Lower leg skin (tissue), 4 donors: ENCODE measurements around the gene RHOG. TPM values are rescaled to one million over a fixed set of nuclear protein-coding genes. Genes with fewer than 3 reads are reported as not detected.

Experiments used
- DNase-seq, 2 donors: peaks; one replicate each; pipeline ENCODE4 v3.0.0-alpha.2; 2019; ENCODE audit warnings: low spot score in 2 of 2
- H3K4me3 ChIP-seq: fragments of 200-600 bp; sonication (generic); 2 replicates; pipeline ENCODE4 v1.5.1; 2017; ENCODE audit warnings: mild to moderate bottlenecking, low read depth; ENCODE audit not compliant: poor library complexity, severe bottlenecking
- POLR2A ChIP-seq, 2 donors: fragments of 450-650 bp; IDR thresholded peaks; one replicate each; pipeline ENCODE4 v1.6.1; 2016 to 2017; ENCODE audit warnings: antibody characterized with exemption in 2 of 2, mild to moderate bottlenecking in 1 of 2, moderate library complexity in 1 of 2
- WGBS, 2 donors: methylation state at CpG; one replicate each; pipeline ENCODE4 v1.1.5; 2018; 5-methylcytosine and 5-hydroxymethylcytosine counted together
- intact Hi-C: fragments of 100-400 bp; cut with DNase I; formaldehyde crosslinking; loops from one replicate; pipeline ENCODE4 v1.15.0; 2023; ENCODE audit warnings: low total_unique reads
- total RNA-seq, 4 donors: library from RNA; depleted of rRNA; stranded (reverse); fragments of >200 nt; gene quantifications; one replicate each; pipeline ENCODE4 v1.1.0, GENCODE V29; 2016
- TF ChIP-seq, protein P1 (sequence below), 3 donors: fragments of 450-650 bp; IDR thresholded peaks; one replicate each; pipeline ENCODE4 v1.5.1; 2016; ENCODE audit warnings: antibody characterized with exemption in 3 of 3, mild to moderate bottlenecking in 3 of 3, moderate library complexity in 2 of 3

The RHOG gene
- total RNA-seq, 4 donors from 2014 or later: 57.0 to 75.9 (median 64.0) TPM

DNA sequence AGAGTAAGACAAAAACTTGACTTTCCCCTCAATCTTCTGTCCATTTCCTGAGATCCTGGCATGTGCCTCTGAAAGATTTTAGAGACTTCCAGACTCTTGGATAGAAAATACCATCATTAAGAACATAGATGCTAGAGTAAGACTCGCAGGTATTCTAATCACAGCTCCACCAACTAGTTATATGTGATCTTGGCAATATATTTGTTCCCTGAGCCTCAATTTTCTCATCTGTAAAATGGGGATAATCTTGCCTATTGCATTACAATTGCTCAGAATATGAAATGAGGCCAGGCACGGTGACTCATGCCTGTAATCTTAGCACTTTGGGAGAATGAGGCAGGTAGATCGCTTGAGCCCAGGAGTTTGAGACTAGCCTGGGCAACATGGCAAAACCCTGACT is 10.7 kb downstream of the RHOG start:
- TF ChIP-seq, protein P1, sequence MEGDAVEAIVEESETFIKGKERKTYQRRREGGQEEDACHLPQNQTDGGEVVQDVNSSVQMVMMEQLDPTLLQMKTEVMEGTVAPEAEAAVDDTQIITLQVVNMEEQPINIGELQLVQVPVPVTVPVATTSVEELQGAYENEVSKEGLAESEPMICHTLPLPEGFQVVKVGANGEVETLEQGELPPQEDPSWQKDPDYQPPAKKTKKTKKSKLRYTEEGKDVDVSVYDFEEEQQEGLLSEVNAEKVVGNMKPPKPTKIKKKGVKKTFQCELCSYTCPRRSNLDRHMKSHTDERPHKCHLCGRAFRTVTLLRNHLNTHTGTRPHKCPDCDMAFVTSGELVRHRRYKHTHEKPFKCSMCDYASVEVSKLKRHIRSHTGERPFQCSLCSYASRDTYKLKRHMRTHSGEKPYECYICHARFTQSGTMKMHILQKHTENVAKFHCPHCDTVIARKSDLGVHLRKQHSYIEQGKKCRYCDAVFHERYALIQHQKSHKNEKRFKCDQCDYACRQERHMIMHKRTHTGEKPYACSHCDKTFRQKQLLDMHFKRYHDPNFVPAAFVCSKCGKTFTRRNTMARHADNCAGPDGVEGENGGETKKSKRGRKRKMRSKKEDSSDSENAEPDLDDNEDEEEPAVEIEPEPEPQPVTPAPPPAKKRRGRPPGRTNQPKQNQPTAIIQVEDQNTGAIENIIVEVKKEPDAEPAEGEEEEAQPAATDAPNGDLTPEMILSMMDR (IDR thresholded peaks at IDR 0.05): no peak
- no peak for TF ChIP-seq POLR2A (IDR thresholded peaks at IDR 0.05)
- 93 to 94% methylated on average over 3 of the region's 3 CpGs for WGBS, 2 donors
- no peak overlapping the region for H3K4me3 ChIP-seq
- no peak for DNase-seq
- intact Hi-C loops: no loop called here

DNA sequence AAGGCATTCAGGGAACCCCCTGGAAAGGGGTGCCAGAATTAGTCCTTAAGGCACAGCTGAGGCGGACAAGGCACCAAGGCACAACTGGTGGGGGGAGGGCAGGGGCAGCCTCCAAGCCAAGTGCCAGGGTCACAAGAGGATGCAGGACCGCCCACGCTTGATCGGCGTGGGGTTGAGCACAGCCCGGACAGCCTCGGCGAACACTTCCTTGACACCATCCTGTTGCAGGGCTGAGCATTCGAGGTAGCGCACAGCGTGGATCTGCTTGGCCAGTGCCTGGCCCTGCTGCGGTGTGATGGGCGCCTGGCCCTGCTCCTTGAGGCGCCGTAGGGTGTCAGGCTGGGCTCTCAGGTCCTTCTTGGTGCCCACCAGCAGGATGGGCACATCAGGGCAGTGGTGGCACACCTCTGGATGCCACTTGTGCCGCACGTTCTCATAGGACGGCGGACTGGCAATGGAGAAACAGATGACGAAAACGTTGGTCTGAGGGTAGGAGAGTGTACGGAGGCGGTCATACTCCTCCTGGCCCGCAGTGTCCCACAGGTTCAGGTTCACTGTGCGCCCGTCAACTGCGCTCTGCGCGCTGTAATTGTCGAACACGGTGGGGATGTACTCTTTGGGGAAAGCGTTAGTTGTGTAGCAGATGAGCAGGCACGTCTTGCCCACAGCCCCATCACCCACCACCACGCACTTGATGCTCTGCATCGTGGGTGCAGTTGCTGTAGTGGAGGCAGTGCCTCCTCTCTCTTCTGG is 13.1 kb downstream of the RHOG start:
- 90 to 91% methylated on average over 27 to 35 of the region's 35 CpGs for WGBS, 2 donors
- TF ChIP-seq POLR2A (IDR thresholded peaks at IDR 0.05): no peak
- TF ChIP-seq, protein P1 (IDR thresholded peaks at IDR 0.05): no peak
- intact Hi-C loops: no loop called here
- DNase-seq: no peak
- H3K4me3 ChIP-seq: no peak overlapping the region

DNA sequence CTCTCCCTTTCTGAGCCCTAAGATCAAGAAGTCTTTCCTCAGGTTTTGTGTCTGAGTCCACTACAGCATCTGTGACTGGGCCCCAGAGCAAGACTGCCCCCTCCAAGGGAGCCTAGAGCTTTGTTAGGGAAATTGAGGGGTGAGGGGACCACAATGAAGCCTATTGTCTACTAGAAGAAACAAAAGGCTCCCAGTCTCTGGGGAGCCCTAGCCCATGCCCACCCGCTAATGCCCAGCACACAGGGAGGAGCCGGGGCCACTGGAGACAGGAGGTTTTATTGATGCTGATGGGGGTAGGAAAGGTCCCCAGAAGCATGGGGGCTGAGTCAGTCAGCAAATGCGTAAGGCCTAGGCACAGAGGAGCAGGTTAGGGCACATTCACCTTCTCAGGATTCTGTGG is 14.0 kb downstream of the RHOG start:
- intact Hi-C loops: no loop called here
- WGBS, 2 donors: 95 to 98% methylated on average over 3 of the region's 3 CpGs
- no peak for TF ChIP-seq POLR2A (IDR thresholded peaks at IDR 0.05)
- TF ChIP-seq, protein P1 (IDR thresholded peaks at IDR 0.05): no peak
- no peak overlapping the region for H3K4me3 ChIP-seq
- no peak for DNase-seq

DNA sequence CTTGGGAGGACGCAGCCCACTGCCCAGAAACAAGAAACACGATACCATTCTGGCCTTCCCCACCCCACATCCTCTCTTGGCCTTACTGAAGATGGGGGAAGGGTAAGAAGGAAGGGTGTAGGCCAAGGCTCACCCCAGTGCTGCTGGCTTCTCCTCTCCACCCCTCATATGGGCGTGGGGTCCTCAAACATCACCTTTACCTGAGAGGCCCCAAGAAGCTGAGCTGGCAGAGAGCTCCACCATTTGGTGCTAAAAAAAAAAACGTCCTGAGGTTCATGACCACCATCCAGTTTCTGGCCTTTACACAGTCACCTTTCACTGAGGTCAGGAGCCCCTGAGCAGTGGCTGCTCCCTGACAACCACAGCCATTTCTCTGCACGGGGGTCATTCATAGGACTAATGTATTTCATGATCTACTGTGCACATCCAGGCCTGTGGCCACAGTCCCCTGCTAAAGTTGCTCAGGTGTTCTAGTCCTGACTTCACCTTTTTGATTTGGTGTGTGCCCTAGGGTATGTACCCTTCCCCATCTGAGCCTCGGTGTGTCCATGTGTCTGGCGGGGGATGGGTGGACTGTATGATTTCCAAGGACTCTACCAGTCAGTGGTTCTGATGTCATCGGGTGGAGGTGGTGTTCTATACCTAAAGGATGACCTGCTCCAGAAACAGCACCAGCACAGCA is 15.1 kb downstream of the RHOG start:
- intact Hi-C loops: no loop called here
- WGBS, 2 donors: 73 to 76% methylated on average over 8 of the region's 8 CpGs
- no peak overlapping the region for H3K4me3 ChIP-seq
- no peak for DNase-seq
- no peak for TF ChIP-seq POLR2A (IDR thresholded peaks at IDR 0.05)
- TF ChIP-seq, protein P1 (IDR thresholded peaks at IDR 0.05): no peak

DNA sequence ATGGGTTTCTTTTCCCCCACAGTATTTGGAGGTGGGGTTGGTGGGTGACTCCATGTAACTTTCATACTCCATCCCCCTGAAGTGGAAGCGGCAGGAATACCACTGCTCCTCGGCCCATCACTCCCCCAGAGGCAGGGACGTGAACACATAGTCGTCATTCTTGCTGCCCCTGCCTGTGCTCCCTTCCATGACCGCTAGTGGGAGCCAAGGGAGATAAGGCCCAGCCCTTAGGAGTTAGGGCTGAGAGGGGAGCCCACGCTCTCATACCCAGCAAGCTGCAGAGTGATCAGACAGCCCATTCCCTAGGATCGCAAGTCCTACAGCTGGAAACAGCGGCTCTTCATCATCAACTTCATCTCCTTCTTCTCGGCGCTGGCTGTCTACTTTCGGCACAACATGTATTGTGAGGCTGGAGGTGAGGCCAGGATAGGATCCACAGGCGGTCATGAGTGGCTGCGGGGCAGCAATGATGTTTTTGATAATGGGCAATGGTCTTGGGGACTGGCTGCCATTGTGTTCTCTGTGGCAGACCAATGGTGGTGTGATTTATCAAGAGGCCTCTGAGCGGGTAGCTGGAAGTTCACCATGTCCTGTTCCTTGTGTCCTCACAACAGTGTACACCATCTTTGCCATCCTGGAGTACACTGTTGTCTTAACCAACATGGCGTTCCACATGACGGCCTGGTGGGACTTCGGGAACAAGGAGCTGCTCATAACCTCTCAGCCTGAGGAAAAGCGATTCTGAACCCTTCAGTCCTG is 15.9 kb downstream of the RHOG start:
- intact Hi-C loops: no loop called here
- H3K4me3 ChIP-seq: no peak overlapping the region
- 82 to 85% methylated on average over 18 of the region's 18 CpGs for WGBS, 2 donors
- no peak for TF ChIP-seq POLR2A (IDR thresholded peaks at IDR 0.05)
- TF ChIP-seq, protein P1 (IDR thresholded peaks at IDR 0.05): no peak
- DNase-seq: no peak
